Measurements from ENCODE around the gene DSCAML1. TPM values are rescaled to one million over a fixed set of nuclear protein-coding genes. Genes with fewer than 3 reads are reported as not detected.
"Not testable (repeated sequence)": the region's sequence is repeated elsewhere in the genome, so short reads cannot be mapped to it uniquely, and the experiment has no call there.

The DSCAML1 gene
- total RNA-seq, 1 experiment from 2014 or later = not detected

GRCh38 chr11:117467770-117468169 lies 329.2 kb downstream of the DSCAML1 start:
- Histone ChIP-seq H3K36me3 (no peaks in the 10 kb centered on the region), H3K9me3 (no peaks in the 10 kb centered on the region), H3K27me3 (no peaks in the 10 kb centered on the region), H3K4me3 (no peak overlapping the region)
- no peak for DNase-seq

- no peaks in the 10 kb centered on the region for H3K9me3 ChIP-seq
- no peak overlapping the region for H3K4me3 ChIP-seq
- DNase-seq = no peak
- no peaks in the 10 kb centered on the region for H3K27me3 ChIP-seq
- no peaks in the 10 kb centered on the region for H3K36me3 ChIP-seq
Measured at GRCh38 chr11:117466966-117467365, 330.1 kb downstream of the DSCAML1 start.

GRCh38 chr11:117465236-117465997 lies 331.6 kb downstream of the DSCAML1 start:
- Histone ChIP-seq H3K27me3 (no peaks in the 10 kb centered on the region), H3K4me3 (no peak overlapping the region), H3K36me3 (no peaks in the 10 kb centered on the region), H3K9me3 (no peaks in the 10 kb centered on the region)
- no peak for DNase-seq

- H3K4me3 ChIP-seq = no peak overlapping the region
- H3K9me3 ChIP-seq = no peaks in the 10 kb centered on the region
- H3K27me3 ChIP-seq = no peaks in the 10 kb centered on the region
- no peaks in the 10 kb centered on the region for H3K36me3 ChIP-seq
- no peak for DNase-seq
Measured at GRCh38 chr11:117464778-117465177, 332.2 kb downstream of the DSCAML1 start.

- DNase-seq = no peak
- no peaks in the 10 kb centered on the region for H3K36me3 ChIP-seq
- H3K4me3 ChIP-seq = no peak overlapping the region
- H3K27me3 ChIP-seq = no peaks in the 10 kb centered on the region
- no peaks in the 10 kb centered on the region for H3K9me3 ChIP-seq
Measured at GRCh38 chr11:117462864-117463247, 334.2 kb downstream of the DSCAML1 start.

GRCh38 chr11:117462183-117462863 lies 334.7 kb downstream of the DSCAML1 start:
- no peak overlapping the region for H3K4me3 ChIP-seq
- DNase-seq = no peak

GRCh38 chr11:117461396-117462182 lies 335.4 kb downstream of the DSCAML1 start:
- no peak for DNase-seq
- no peaks in the 10 kb centered on the region for H3K27me3 ChIP-seq
- H3K4me3 ChIP-seq = no peak overlapping the region
- no peaks in the 10 kb centered on the region for H3K9me3 ChIP-seq
- H3K36me3 ChIP-seq = no peaks in the 10 kb centered on the region

More at GRCh38 chr11:117462183-117462863, 334.7 kb downstream of the DSCAML1 start:
- no peaks in the 10 kb centered on the region for H3K9me3 ChIP-seq
- H3K27me3 ChIP-seq = no peaks in the 10 kb centered on the region
- H3K36me3 ChIP-seq = no peaks in the 10 kb centered on the region

- H3K36me3 ChIP-seq = no peaks in the 10 kb centered on the region
- H3K27me3 ChIP-seq = no peaks in the 10 kb centered on the region
- no peak for DNase-seq
- H3K4me3 ChIP-seq = no peak overlapping the region
- no peaks in the 10 kb centered on the region for H3K9me3 ChIP-seq
Measured at GRCh38 chr11:117459979-117460300, 337.1 kb downstream of the DSCAML1 start.

GRCh38 chr11:117459123-117459978 lies 337.7 kb downstream of the DSCAML1 start:
- DNase-seq = no peak
- Histone ChIP-seq H3K36me3 (no peaks in the 10 kb centered on the region), H3K9me3 (peaks cover 2% of the 10 kb centered on the region), H3K27me3 (no peaks in the 10 kb centered on the region), H3K4me3 (no peak overlapping the region)

GRCh38 chr11:117458275-117459122 lies 338.5 kb downstream of the DSCAML1 start:
- no peak for DNase-seq
- Histone ChIP-seq H3K4me3 (no peak overlapping the region), H3K36me3 (no peaks in the 10 kb centered on the region), H3K27me3 (no peaks in the 10 kb centered on the region), H3K9me3 (peaks cover 8% of the 10 kb centered on the region)

- Histone ChIP-seq H3K9me3 (peaks cover 8% of the 10 kb centered on the region), H3K4me3 (no peak overlapping the region), H3K27me3 (no peaks in the 10 kb centered on the region), H3K36me3 (no peaks in the 10 kb centered on the region)
- no peak for DNase-seq
Measured at GRCh38 chr11:117457835-117458234, 339.2 kb downstream of the DSCAML1 start.

- DNase-seq = no peak
- peaks cover 8% of the 10 kb centered on the region for H3K9me3 ChIP-seq
- no peaks in the 10 kb centered on the region for H3K36me3 ChIP-seq
- H3K4me3 ChIP-seq = no peak overlapping the region
- H3K27me3 ChIP-seq = no peaks in the 10 kb centered on the region; the same call in 1 of the 2 replicates
Measured at GRCh38 chr11:117457031-117457785, 339.8 kb downstream of the DSCAML1 start.

GRCh38 chr11:117456721-117457029 lies 340.3 kb downstream of the DSCAML1 start:
- DNase-seq, H3K9me3 ChIP-seq, H3K4me3 ChIP-seq, H3K36me3 ChIP-seq, H3K27me3 ChIP-seq: not testable (repeated sequence)

GRCh38 chr11:117456027-117456720 lies 340.8 kb downstream of the DSCAML1 start:
- H3K4me3 ChIP-seq = no peak overlapping the region
- no peaks in the 10 kb centered on the region for H3K36me3 ChIP-seq
- H3K9me3 ChIP-seq = peaks cover 8% of the 10 kb centered on the region
- DNase-seq = no peak
- no peaks in the 10 kb centered on the region; the same call in 1 of the 2 replicates for H3K27me3 ChIP-seq

GRCh38 chr11:117454564-117454917 lies 342.5 kb downstream of the DSCAML1 start:
- Histone ChIP-seq H3K27me3 (no peaks in the 10 kb centered on the region; the same call in 1 of the 2 replicates), H3K9me3 (peaks cover 8% of the 10 kb centered on the region), H3K36me3 (no peaks in the 10 kb centered on the region), H3K4me3 (no peak overlapping the region)
- DNase-seq = no peak
